Stimulated activated CD8-positive, alpha-beta memory T cell treated with anti-CD3 and anti-CD28 coated beads, Interleukin-4, amount 100 ng/mL, for 1 hour (primary cell): Measurements from ENCODE around the gene XAGE2.
"Not testable (repeated sequence)": the region's sequence is repeated elsewhere in the genome, so short reads cannot be mapped to it uniquely, and the experiment has no call there.

Source experiments
- DNase-seq, 2 donors: peaks; one replicate each; pipeline ENCODE4 v3.0.0-alpha.2; 2020; ENCODE audit warnings: low read depth in 2 of 2, low spot score in 1 of 2

Gene XAGE2

DNA sequence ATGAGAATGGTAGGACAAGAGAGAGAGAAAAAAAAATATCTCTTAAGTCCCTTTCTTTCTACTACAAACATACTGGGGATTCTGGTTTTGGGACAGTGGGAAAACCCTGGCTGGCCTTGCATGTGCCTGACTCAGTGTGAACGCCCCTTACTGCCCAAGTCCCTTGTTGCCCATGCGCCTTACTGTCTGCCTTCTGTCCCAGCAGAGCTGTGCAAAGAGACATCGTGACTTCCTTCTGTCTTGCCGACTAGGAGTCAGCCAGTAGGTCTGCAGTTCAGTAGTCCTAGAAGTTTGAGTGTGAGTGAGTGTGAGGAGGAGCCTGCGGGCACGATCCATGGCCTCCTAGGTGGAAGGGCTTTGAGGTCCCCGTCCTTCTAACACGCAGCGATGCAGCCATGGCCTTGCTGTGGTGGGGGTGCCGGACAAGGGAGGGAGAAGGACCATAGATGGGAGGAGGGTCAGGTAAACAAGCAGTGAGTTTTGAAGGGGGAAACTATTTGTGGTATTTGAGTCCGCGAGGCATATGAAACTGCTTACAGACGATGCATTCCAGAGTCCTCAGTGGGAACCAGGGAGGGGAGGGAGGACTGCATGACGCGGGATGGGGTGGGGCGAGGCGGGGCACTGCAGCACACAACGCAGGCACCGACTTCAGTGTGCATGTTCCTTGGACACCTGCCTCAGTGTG, at the start of gene XAGE2:
Gene XAGE2, plus strand, starts transcription at position 654 of the 688 bp plus-strand sequence. CDS start 994 bp downstream, outside the sequence.
- DNase-seq = no peak

DNA sequence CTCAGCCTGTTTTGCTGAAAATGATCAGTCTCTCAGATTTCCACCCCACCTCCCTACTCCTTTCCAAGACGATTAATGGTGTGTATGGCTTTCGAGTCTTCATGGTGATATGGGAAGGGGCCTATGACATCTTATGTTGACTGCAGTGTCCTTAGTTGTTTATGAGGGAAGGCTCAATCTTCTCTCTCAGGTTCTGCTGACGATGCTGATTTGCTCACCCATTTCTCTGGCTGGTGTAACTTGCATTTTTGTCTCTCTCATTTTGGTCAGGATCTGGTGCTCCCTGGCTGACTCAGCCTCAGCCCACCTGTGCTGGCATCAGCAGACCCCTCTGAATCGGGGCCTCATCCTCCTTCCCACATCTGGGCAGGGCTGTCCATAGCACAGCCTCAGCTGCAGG, 31.4 kb upstream of the XAGE2 start:
- DNase-seq = no peak

- no peak for DNase-seq
Observed at GRCh38 chrX:52341493-52341892, 27.3 kb upstream of the XAGE2 start.

- not testable (repeated sequence) for DNase-seq
Observed at GRCh38 chrX:52343131-52343530, 25.7 kb upstream of the XAGE2 start.

DNA sequence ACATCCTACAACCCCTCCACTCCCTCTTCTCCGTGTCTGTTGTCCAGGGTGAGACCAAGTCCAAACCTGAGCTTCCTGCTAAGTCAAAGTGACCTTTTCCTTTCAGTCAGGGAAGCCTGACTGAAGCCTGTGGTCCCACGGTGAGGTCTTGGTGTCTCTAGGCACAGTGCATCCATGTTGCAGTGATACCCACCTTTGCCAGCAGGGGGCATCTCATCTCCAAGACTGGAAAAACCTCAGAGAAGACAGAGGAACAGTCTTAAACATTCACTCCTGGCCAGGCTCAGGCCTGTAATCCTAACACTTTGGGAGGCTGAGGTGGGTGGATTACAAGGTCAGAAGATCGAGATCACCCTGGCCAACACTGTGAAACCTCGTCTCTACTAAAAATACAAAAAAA, 23.4 kb upstream of the XAGE2 start:
- peak in 1 of 2 donors; percentile 2 for DNase-seq

DNA sequence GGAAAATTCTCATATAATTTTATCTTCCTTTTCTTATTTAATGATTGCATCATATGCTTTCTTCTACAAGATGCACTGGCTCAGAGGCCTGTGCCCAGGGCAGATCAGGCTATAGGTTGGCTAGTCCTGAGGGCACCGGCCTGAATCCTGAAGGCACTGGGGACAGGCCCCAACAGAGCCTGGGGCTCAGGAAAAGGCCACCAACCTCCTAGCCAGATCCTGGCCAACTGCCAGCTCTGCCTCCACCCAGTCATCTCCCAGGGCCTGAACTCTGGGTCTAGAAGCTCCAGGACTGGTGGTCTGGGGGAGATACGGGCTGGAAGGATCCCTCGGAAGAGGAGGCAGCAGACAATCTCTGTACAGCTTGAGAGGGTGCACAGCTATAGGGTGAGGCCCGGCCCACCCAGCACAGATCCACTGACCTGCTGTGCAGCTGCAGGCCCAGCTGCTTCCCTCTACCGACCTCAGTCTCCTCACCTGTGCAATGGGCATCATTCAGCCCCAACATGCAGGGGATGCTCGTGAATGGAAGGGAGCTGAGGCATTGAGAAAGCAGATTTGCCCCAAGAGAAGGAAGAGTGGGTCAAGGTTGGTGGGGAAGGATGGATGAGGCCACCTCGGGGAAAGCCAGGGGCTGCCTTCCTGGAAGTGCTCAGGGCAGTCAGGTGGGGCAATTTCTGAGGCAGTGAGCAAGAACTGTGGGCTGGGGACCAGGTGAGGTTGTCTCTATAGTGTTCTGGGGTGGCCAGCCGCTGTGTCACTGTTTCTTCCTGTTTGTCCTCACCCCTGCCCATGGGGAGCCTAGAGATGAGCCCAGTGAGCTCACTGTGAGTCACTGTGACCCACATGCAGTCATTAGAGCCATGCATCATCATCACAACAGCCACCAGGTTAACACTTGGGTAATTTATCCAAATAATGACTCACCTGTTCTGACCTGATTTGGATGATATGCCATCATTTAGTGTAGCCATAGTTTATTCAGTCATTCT, 22.4 kb upstream of the XAGE2 start:
- DNase-seq = no peak

DNA sequence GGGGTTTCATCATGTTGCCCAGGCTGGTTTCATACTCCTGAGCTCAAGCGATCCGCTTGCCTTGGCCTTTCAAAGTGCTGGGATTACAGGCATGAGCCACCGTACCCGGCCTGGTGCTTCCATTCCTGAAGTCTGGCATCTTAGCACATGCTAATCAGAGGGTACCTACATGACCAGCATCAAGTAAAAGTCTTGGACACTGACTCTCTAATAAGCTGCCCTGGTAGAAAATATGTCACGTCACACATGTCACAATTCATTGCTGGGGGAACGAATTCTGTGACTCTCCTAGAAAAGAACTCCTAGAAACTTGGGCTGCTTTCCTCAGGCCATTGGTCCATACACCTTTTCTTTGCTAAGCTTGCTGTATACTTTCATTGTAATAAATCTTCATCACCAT, 19.1 kb upstream of the XAGE2 start:
- no peak for DNase-seq

GRCh38 chrX:52352551-52352950, 16.3 kb upstream of the XAGE2 start:
- no peak for DNase-seq

DNA sequence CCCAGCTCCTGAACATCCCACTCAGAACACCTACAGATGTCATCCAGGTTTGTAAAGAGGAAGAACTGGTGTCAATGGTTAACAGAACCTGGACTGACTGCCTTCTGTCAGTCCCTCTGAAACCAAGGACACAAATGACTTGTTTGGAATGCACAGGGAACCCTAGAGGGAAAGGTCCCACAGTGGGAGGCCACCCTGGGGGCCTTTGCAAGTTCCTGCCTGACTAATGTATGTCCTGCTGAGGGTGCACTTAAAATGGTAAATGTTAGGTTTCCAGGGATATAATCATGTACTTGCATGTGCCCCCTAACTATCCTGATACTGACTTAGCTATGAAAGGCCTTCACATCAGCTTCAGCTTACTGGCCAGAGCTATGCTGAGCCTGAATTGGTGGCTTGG, 15.0 kb upstream of the XAGE2 start:
- DNase-seq = no peak

GRCh38 chrX:52355108-52355507, 13.7 kb upstream of the XAGE2 start:
- DNase-seq = no peak

DNA sequence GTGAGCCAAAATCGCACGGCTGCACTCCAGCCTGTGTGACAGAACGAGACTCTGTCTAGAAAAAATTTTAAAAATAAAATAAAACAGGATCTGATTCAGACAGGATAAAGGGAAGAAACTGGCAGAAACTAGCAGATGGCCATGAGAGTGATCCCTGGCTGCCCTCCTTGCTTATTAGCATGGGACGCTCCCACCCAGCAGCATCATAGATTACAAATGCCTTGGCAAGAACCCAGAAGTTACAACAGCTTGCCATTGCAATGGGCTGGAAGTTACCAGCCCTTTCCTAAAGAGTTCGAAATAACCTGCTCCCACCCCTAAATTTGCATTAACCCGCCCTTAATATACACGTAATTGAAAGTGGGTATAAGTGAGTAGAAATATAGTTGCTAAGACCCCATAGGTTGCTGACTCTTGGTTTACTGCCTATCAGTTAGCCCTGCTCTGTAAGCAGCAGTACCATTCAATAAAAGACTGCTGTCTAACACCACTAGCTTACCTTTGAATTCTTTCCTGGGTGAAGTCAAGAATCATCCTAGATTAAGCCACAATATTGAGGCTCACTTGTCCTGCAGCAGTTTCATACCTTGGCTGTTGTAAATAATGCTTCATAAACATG, 9.1 kb upstream of the XAGE2 start:
- no peak for DNase-seq

- no peak for DNase-seq
Observed at GRCh38 chrX:52361941-52362340, 6.9 kb upstream of the XAGE2 start.

DNA sequence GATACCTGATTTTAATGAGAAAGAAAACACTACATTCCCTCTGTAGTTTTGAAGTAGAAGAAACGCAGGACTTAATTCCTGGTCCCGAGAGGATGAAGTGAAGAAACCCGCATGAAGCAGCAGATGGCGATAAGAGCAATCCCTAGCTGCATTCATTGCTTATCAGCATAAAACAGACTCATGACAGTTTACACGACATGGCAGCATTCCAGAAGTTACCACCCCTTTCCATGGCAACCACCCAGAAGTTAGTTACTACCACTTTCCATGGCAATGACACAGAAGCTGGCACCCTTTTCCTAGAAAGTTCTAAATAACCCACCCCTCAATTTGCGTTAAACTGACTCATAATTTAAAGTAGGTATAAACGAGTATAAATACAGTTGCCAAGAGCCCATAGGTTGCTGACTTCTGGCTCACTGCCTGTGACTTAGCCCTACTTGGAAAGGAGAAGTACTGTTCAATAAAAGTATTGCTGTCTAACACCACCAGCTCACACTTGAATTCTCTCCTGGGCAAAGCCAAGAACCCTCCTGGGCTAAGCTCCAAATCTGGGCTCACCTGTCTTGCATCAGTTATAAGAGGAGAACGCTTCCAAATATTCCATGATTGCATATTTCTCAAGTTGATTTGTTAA, 5.5 kb upstream of the XAGE2 start:
- no peak for DNase-seq

GRCh38 chrX:52378870-52379269, 10.0 kb downstream of the XAGE2 start:
- no peak for DNase-seq

- no peak for DNase-seq
Observed at GRCh38 chrX:52380993-52381392, 12.2 kb downstream of the XAGE2 start.

GRCh38 chrX:52410439-52411394, 41.9 kb downstream of the XAGE2 start:
- no peak for DNase-seq

GRCh38 chrX:52415304-52415703, 46.5 kb downstream of the XAGE2 start:
- no peak for DNase-seq

GRCh38 chrX:52416816-52417215, 48.0 kb downstream of the XAGE2 start:
- DNase-seq = no peak

DNA sequence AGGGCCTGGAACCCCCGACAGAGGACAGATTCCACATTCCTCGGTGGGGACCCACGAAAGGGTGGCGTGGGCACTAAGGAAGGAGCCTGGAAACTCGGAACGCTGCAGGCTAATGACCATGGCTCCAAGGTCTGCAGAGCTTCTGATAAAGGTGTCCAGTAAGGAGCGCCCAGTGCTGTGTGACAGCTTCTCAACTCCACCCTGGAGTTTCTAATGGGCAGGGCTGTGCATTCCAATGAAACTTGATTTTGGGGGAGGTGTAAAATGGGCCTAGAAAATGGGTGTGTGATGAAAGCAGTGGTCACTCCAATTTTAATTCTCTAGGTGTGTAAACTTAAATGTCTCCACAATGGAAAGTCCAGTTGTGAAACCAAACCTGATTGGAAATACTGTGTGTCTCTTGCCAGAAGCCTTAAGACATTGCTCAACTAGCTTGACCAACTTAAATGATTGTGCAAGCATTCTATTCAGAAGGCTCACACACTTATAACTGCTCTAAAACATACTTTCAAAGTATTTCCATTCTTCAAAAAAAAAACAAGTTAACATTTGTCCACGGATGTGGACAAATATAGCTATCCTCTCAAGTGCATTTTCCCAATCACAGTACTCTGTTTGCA, 52.1 kb downstream of the XAGE2 start:
- DNase-seq = no peak

DNA sequence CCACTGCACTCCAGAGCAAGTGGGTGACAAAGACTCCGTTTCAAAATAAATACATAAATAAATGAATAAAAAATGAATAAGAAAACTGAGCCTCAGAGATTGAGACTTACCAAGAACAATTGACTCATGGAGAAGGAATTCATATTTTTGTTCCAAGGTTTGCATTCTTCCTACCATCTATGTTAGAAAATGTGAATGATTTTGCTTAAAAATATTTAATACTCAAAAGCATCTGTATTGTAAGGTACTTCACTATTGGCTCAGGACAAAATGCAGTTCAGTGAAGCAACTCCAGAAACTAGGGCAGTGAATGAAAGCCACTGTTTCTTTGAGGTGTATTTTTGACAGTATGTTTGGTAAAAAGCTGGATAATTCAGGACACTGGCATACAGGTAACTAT, 54.1 kb downstream of the XAGE2 start:
- DNase-seq = no peak
